ENCODE results near the gene CCR2.
"Not testable (repeated sequence)": the region's sequence is repeated elsewhere in the genome, so short reads cannot be mapped to it uniquely, and the experiment has no call there.

- not testable (repeated sequence) for TF ChIP-seq CTCF (conservative IDR thresholded peaks at IDR 0.05; ENCODE audit: low read depth, low read length); POLR2A (IDR thresholded peaks at IDR 0.05; ENCODE audit: low read depth, low read length); SMC3 (IDR thresholded peaks at IDR 0.05; ENCODE audit: low read depth, low read length); RFX5 (IDR thresholded peaks at IDR 0.05; ENCODE audit: low read depth, low read length)
- TF ChIP-seq, protein P1, sequence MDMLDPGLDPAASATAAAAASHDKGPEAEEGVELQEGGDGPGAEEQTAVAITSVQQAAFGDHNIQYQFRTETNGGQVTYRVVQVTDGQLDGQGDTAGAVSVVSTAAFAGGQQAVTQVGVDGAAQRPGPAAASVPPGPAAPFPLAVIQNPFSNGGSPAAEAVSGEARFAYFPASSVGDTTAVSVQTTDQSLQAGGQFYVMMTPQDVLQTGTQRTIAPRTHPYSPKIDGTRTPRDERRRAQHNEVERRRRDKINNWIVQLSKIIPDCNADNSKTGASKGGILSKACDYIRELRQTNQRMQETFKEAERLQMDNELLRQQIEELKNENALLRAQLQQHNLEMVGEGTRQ (IDR thresholded peaks at IDR 0.05; ENCODE audit: low read depth, low read length), result not testable (repeated sequence)
Measured at GRCh38 chr3:46391526-46391925, 37.6 kb downstream of the CCR2 start.
